Skin of body (tissue), 2 donors: ENCODE results near the gene CTBP2. TPM values are rescaled to one million over a fixed set of nuclear protein-coding genes. Genes with fewer than 3 reads are reported as not detected.

ENCODE experiments used
- DNase-seq: peaks from one replicate; lab custom pipeline; 2025; lab: John Stamatoyannopoulos, UW
- total RNA-seq: library from RNA; depleted of rRNA; stranded (reverse); fragments of >200 nt; gene quantifications from one replicate; pipeline ENCODE4 v1.2.3, GENCODE V29; 2014

Gene CTBP2
- total RNA-seq, 1 donor from 2014 or later = 36.7 TPM

- DNase-seq = no peak
These were observed 15.4 kb downstream of the CTBP2 start for GRCh38 chr10:125144693-125145623.

- DNase-seq = no peak
These were observed 16.2 kb downstream of the CTBP2 start for GRCh38 chr10:125144206-125144605.

- no peak for DNase-seq
These were observed 17.4 kb downstream of the CTBP2 start for GRCh38 chr10:125142946-125143345.

- no peak for DNase-seq
These were observed 18.4 kb downstream of the CTBP2 start for GRCh38 chr10:125141860-125142484.

GRCh38 chr10:125141150-125141859, 19.1 kb downstream of the CTBP2 start:
- DNase-seq = no peak

- no peak for DNase-seq
These were observed 20.2 kb downstream of the CTBP2 start for GRCh38 chr10:125140151-125140550.

- DNase-seq = no peak
These were observed 22.5 kb downstream of the CTBP2 start for GRCh38 chr10:125137601-125138438.

GRCh38 chr10:125136087-125136486, 24.3 kb downstream of the CTBP2 start:
- DNase-seq = no peak

- no peak for DNase-seq
These were observed 24.7 kb downstream of the CTBP2 start for GRCh38 chr10:125135771-125136035.

GRCh38 chr10:125134916-125135770, 25.2 kb downstream of the CTBP2 start:
- no peak for DNase-seq

GRCh38 chr10:125134483-125134848, 25.9 kb downstream of the CTBP2 start:
- no peak for DNase-seq

- no peak for DNase-seq
These were observed 26.5 kb downstream of the CTBP2 start for GRCh38 chr10:125133696-125134482.

- no peak for DNase-seq
These were observed 28.0 kb downstream of the CTBP2 start for GRCh38 chr10:125132344-125132743.

GRCh38 chr10:125130916-125131315, 29.4 kb downstream of the CTBP2 start:
- no peak for DNase-seq

GRCh38 chr10:125130260-125130659, 30.1 kb downstream of the CTBP2 start:
- DNase-seq = no peak

- no peak for DNase-seq
These were observed 31.3 kb downstream of the CTBP2 start for GRCh38 chr10:125129076-125129458.

- DNase-seq = no peak
These were observed 31.8 kb downstream of the CTBP2 start for GRCh38 chr10:125128397-125129075.

GRCh38 chr10:125127986-125128385, 32.4 kb downstream of the CTBP2 start:
- no peak for DNase-seq

GRCh38 chr10:125127110-125127509, 33.3 kb downstream of the CTBP2 start:
- no peak for DNase-seq
